ENCODE measurements around the gene GASK1B.

GASK1B gene

GRCh38 chr4:158172261-158173258 lies at the start of gene GASK1B:
Gene GASK1B (minus strand): TSS chr4:158173025. CDS start chr4:158171375, 1,650 bp downstream.
- no peak for DNase-seq

GRCh38 chr4:158219623-158220022 lies 46.8 kb upstream of the GASK1B start:
- DNase-seq = no peak

GRCh38 chr4:158217763-158218162 lies 44.9 kb upstream of the GASK1B start:
- no peak for DNase-seq

GRCh38 chr4:158214856-158215255 lies 42.0 kb upstream of the GASK1B start:
- DNase-seq = no peak

GRCh38 chr4:158213466-158213865 lies 40.6 kb upstream of the GASK1B start:
- no peak for DNase-seq

- DNase-seq = no peak
These were observed 38.4 kb upstream of the GASK1B start for GRCh38 chr4:158211222-158211621.

- DNase-seq = peak; percentile 3
These were observed 37.3 kb upstream of the GASK1B start, which contains the start of gene TMEM144 for GRCh38 chr4:158209825-158210807. Gene TMEM144 (plus strand): TSS chr4:158210486. CDS start chr4:158212668, 2,182 bp downstream.

- no peak for DNase-seq
These were observed 36.3 kb upstream of the GASK1B start for GRCh38 chr4:158208963-158209640.

GRCh38 chr4:158203929-158204328 lies 31.1 kb upstream of the GASK1B start:
- DNase-seq = no peak

- DNase-seq = no peak
These were observed 30.6 kb upstream of the GASK1B start for GRCh38 chr4:158203436-158203835.

- no peak for DNase-seq
These were observed 29.7 kb upstream of the GASK1B start for GRCh38 chr4:158202481-158202880.

- no peak for DNase-seq
These were observed 29.1 kb upstream of the GASK1B start for GRCh38 chr4:158201876-158202275.

GRCh38 chr4:158201322-158201721 lies 28.5 kb upstream of the GASK1B start:
- no peak for DNase-seq

GRCh38 chr4:158200214-158200613 lies 27.4 kb upstream of the GASK1B start:
- no peak for DNase-seq

- DNase-seq = no peak
These were observed 24.5 kb upstream of the GASK1B start for GRCh38 chr4:158197194-158197776.

GRCh38 chr4:158195297-158195696 lies 22.5 kb upstream of the GASK1B start:
- no peak for DNase-seq

GRCh38 chr4:158193171-158193749 lies 20.4 kb upstream of the GASK1B start:
- DNase-seq = no peak

- DNase-seq = no peak
These were observed 19.8 kb upstream of the GASK1B start for GRCh38 chr4:158192439-158193158.

- DNase-seq = no peak
These were observed 17.9 kb upstream of the GASK1B start for GRCh38 chr4:158190718-158191117.

- no peak for DNase-seq
These were observed 16.6 kb upstream of the GASK1B start for GRCh38 chr4:158189422-158189821.

- no peak for DNase-seq
These were observed 14.0 kb upstream of the GASK1B start for GRCh38 chr4:158186815-158187214.

Data from activated CD4-positive, alpha-beta T cell treated with anti-CD3 and anti-CD28 coated beads, Interleukin-2, amount 50 U/mL, for 1 hour (primary cell).